ENCODE data around the gene MIER2.

GRCh38 chr19:387777-388176 lies 43.2 kb upstream of the MIER2 start:
- TF ChIP-seq CTCF (IDR thresholded peaks at IDR 0.05; ENCODE audit: low read length) (no peak), EZH2 (IDR thresholded peaks at IDR 0.05; ENCODE audit: borderline replicate concordance, low read length) (no peak)

All from OCI-LY1 (cell line).